HPDE6-E6E7 (cell line): ENCODE results near the gene SRGAP2B.
"Not testable (repeated sequence)": the region's sequence is repeated elsewhere in the genome, so short reads cannot be mapped to it uniquely, and the experiment has no call there.

Source experiments
- DNase-seq: peaks from one replicate; pipeline ENCODE4 v3.0.0; 2011; ENCODE audit warnings: missing footprints; ENCODE audit errors: extremely low spot score

Gene SRGAP2B

DNA sequence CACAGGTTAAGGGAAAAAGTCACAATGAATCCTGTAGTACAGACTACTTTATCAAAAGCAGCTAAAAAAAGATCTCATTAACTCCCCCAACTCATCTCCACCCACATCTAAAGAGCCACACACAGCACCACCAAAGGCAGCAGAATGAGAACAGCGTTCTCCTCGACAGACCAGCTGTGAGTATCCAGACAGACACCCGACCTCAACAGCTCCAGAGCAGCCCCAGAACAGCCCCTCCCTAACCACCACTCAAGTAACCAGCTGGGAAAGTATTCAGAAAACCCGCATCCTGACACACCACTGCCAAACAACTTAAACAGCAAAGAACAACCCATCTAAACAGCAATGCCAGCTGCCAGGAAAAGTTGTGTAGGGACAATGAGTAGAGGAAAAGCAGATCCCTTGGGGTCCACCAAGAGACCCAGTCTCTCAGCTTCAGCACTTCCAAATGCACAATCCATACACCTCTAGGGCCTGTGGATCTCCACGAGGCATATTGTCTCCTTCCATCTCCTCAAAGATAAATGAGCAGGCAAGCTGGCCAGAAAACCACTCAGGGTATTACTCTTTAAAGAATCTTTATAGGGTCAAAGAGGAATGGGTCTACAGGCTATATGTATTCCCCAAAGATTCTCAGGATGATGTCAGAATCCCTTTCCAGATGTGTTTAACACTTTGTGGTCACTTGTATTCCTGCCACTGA is 49.4 kb downstream of the SRGAP2B start:
- not testable (repeated sequence) for DNase-seq

DNA sequence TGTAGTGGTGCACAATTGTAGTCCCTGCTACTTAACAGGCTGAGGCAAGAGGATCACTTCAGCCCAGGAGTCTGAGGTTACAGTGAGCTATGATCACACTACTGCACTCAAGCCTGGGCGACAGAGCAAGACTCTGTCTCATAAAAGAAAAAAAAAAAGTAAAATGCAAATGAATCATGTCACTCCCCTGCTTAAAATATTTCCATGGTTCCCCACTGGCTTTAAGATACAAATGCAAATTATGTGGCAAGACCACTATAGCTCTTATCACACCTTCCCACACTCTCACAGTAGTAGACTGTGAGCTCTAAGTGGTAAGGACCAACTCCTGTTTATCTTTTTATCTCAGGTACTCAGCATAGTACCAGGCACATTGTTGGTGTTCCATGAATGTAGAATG is 53.6 kb downstream of the SRGAP2B start:
- not testable (repeated sequence) for DNase-seq

DNA sequence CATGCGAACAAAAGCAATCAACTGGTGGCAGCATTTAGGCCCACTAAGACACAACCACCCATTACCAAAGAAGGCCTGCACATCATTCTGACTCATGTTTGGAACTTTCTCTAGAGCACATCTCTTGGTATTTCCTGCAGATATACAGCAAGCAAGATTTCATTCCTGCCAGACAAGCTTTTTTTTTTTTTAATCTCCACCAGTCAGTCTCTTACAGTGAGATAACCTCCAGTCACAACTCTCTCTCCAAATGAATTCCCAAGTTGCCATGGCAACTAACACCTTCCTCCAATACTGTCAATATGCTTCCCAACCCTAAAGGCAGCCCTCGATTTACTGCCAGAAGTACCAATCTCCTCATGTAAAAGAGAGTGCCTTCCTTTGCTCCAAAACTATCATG is 59.1 kb downstream of the SRGAP2B start:
- not testable (repeated sequence) for DNase-seq

DNA sequence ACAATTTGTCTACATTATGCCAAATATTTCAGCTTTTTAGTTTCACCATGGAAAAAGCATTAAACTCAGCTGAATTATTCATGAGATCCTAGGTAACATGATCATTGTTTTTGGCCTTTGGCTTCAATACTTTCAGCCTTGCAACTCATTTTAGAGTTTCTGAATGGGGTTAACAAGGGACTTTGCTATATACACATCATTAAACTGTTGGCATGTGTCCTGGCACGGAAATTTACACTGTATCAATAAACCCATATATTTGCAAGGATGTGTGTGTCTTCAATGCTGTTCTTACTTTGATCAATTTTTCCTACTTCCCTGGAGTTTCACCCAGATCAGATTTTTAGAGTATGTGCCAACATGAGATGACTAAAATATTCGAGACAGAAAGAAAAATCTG is 61.6 kb downstream of the SRGAP2B start:
- not testable (repeated sequence) for DNase-seq

DNA sequence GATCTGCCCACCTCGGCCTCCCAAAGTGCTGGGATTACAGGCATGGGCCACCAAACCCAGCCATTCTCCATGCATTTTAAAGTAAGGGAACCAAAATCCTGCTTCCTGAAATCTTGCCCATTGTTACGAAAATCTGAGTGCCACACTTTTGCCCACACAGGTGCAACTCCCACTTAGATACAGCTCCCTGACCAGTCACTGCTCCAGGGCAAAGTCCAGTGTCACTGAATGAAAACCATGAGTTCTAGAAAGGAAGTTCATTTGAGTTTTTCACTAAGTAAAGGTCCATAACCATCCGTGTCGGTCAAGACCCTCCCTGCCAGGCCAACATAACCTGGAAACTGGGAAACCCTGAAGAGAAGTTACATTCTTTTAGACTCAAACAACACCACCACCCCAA is 67.9 kb downstream of the SRGAP2B start:
- not testable (repeated sequence) for DNase-seq

DNA sequence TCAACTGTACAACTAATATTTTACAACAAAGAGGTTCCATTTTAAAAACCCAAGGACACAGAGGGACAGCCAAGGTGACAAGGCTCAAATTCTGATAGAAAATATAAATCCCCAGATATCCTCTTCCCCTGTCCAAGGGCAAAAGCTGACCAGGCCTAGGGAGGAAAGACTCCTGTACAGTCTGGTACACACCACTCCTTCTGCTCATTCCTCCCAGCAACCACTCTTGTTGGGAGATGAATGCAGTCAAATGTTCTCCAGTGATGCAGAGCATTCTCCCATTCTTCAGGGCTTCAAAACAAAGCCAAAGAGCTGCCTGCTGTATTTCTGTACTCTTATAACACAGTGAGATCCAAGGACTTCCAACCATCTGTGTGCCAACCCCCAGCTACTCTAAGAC is 69.8 kb downstream of the SRGAP2B start:
- not testable (repeated sequence) for DNase-seq

DNA sequence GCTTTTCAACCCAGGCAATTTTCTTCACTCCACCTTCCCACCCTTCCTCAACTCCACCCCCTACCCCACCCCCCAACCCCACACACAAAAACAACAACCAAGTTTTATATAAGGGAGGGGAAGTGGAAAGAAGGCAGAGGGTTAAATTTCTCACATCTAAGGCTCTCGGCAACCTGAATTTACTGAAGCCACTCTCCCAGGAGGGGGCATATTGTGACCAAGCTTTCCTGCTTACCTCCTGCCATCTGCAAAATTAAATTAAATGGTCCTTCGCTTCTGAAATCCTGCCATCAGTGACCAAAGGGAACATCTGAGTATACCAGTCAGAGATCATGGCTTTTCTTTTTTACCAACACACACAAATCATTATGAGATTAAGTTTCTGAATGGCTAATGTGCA is 72.9 kb downstream of the SRGAP2B start:
- not testable (repeated sequence) for DNase-seq

DNA sequence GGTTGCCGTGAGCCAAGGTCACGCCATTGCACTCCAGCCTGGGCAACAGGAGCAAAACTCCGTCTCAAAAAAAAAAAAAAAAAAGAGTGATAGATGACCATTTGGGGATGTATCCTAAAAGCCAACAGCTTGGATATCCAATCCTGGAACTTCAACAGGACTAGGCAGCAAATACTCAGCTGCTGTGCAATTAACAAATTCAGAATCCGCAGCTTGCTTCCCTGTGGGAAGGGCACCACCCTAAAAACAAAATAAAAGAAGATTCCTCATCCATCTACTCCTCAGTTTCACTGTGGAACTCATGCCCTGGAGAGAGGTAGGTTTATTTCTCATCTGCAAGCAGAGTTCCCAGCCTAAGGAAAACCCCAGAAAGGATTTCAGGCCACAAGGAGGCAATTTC is 73.4 kb downstream of the SRGAP2B start:
- DNase-seq: not testable (repeated sequence)

DNA sequence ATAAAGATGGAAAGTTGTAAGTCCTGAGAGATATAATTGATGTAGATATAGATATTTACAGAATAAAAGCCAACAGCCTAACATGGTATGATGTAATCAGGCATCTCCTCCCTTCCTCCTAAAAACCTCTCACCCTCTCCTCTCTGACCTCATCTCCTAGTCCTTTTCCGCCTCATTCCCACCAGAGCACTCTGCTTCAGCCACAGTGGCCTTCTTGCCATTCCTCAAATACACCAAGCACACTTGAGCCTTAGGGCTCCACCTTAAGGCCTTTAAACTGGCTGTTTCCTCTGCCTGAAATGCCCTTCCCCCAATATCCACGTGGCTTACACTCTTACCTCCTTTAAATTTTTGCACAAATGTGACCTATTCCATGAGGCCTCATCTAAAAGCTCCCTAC is 75.4 kb downstream of the SRGAP2B start:
- DNase-seq: not testable (repeated sequence)

DNA sequence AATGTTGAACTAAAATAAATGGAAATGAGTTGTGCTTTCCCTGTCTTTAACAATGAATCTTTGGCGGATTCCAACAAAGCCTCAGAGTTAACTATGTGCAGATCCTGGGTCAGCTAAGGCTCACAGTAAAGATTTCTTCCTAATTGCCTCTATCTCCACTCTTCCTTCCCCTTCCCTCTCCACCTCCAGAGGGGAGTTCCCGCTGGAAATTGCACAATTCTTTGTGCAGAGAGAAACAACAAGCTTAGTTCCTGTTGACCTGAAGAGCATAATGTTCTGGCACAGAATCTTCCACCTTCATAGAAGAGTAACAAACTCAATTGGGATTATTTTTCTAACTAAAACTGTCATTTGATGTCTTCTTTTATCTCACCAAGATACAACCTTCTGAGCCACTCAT is 77.4 kb downstream of the SRGAP2B start:
- DNase-seq: not testable (repeated sequence)

DNA sequence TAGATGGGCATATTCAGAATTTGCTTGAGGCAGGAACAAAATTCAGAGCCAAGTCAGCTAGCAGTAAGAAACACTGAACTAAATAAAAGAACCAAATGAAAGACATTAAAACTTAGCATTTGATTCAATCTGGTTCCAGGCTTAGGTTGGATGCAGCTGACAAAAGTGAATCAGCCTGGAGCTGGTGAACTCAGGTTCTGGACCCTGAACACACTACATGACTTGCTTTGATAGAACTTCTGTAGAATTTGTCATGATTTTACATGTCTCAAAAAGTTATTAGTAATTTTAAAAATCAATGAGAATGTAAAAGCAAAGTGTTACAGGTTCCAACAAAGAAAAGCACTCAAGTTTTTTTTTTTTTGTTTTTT is 78.7 kb downstream of the SRGAP2B start:
- DNase-seq: not testable (repeated sequence)

DNA sequence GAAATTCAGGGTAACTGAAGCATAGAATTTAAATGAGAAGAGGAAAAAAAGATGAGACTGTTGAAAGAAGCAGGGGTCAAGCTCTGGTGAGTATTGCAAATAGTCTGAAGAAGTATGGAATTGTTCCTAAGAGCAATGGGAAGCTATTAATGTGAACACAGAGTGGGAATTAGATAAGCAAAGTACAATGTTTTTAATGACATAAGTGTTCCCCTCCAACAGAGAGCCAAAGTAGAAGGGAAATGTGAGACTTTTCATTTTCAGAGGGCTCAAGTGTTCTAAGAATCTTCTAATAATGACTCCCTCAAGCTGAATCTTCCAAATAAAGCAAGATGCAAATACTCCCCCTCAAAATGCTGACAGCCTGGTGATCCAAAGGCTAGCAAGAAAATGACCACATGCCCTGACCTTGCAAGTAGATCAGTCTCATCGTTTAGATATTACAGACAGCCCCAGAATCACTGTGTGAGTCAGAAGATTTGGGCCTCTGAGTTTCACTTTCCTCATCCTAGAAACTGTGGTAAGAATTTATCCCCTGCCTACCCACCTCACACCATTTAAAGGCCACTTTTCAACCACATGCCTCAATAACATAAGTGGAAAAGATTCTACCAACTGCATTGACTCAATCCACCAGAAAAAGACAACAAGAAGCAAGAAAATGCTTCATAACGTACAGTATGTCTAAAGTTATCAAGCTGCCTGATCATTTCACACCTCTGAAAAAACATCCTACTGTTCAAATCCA is 79.2 kb downstream of the SRGAP2B start:
- not testable (repeated sequence) for DNase-seq

DNA sequence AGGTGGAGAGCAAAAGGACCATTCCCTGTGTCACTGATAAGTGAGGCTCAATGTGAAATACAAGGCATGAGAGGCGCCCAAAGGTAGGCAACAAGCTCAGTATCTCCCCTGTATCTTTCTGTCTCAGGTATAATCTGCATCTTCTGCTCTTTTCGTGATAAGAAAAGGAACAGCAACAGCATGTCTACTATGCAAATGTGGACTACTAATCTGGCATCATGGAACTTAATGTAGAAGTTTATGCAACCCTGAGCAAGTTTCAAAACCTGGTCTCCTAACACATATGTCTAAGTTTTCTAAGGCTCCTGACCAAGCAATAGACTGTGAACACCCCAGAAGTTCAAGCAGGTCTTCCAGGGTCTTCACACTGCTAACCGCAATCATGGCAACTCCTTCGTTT is 81.8 kb downstream of the SRGAP2B start:
- not testable (repeated sequence) for DNase-seq

DNA sequence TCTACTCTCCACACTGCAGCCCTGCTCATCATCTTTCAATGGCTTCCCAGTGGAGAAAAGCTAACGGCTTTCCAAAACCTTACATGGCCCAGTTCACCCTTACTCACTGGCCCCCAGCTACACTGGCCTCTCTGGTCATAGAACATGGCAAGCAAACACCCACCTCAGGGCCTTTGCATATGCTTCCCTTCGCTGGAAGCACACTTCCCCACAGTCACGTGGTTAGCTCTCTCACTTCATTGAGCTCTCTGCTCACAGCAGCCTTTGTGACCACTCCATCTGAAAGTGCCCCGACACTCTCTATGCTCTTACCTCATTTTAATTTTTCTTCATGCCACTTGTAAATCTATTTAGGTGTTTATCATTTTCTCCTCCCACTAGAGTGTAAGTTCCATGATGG is 83.3 kb downstream of the SRGAP2B start:
- not testable (repeated sequence) for DNase-seq

DNA sequence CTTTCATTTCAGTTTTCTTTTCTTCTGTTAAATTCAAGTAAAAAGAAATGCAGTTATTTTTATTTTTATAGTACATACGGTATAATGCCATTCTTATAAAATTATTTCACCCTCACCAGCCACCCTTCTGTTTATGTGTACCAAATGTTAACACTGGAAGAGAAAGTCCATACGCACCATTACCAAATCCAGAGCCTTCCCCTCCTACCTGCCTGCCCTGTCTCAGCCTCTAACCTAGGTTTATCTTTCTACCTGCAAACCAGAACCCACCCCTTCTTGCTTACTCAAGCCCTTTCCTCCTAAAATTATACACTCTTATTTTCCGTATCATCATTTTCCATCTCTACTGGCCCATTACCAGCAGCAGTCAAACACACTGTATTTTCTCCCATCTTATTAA is 84.5 kb downstream of the SRGAP2B start:
- DNase-seq: not testable (repeated sequence)

DNA sequence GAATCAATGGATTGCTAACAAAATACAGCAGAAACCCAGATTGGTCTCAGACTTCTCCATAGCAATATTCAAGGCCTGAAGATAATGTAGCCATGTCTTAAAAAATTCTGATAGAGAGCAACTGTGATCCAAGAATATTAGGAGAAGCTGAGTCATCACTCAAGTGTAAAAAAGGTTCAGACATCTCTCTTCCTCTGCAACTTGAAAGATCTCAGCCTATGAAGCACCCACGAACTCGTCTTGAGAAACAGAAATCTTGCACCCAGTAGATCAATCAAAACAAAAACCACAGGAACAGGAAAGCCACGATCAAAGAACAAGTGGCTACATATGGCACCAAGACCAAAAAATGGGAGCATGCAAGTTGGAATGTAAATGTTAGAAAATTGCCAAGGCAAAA is 85.2 kb downstream of the SRGAP2B start:
- not testable (repeated sequence) for DNase-seq

DNA sequence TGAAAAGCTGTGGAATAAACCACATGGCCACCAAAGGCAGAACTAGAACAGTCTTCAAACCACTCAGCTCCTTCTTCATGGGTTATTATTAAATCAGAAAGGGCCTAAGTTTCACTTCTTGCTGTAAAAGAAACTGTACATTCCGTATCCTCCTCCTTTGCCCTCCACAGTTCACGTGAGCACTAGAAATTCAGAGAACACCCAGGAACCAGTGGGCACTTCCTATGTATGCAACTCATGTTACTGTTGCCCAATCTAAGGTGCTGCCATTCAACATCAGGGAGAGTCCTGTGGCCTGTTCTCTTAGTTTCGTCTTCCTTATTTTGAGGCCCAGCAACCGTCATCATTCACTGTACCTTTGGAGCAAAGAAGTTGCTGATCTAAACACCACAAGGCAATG is 86.7 kb downstream of the SRGAP2B start:
- DNase-seq: not testable (repeated sequence)

DNA sequence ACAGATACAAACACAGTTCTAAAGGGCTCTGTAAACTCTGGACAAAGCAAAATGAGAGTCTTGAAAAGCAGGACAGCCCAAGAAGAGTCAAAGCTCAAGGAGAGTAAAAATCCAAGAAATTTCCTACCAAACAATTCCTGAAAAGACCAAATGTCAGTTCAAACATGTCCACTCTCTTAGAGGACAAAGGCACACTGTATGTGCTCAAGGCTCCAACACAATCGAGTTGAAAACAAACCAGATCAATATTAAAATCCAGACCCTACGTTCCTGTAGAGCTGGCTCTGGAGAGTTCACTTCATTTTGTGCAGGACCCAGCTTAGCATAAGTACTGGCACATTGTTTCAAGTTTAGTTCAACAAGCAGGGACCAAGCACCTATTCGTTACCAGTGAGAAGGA is 90.0 kb downstream of the SRGAP2B start:
- DNase-seq: not testable (repeated sequence)

DNA sequence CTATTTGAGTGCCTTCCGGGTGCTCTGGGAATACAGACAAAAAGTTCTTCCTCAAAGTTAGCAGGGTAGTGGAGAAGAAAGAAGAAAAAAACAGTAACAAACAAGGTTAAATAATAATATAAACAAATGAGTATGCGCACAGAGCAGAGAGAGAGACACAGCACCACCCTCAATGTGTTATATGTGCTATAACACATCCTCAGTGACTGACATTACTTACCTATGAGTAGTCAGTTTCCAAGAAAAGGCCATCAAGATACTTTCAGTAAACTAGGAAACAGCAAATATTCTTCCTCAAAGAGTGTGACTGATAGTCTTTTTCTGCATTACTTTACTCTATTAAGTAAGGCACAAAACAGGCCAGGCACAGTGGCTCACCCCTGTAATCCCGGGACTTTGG is 93.7 kb downstream of the SRGAP2B start:
- DNase-seq: not testable (repeated sequence)

DNA sequence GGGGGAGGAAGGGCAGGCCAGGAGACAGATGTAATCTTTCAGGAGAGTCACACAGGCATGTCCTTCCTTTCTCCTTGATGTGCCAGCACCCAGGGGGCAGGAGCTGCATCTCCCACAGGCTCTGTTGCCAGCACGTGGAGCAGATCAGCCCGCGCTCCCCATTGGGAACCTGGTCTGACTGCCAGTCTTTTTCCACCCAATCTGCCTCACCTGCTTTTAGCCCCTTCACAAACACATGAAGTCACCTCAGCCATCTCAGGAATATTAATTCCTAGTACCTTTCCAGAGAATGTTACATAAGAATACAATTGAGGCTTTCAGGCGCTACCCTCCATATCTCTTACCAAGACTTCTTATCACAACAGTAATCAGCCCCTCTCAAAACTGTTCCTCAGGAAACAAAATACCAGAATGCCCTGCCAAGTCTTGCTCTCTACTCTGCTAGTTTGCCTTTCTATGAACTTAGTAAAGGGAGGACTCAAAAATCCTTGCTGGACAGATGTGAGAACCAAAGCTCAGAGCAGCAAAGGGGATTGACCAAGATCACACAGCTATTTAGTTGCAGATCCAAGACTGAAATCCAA is 94.3 kb downstream of the SRGAP2B start:
- not testable (repeated sequence) for DNase-seq

DNA sequence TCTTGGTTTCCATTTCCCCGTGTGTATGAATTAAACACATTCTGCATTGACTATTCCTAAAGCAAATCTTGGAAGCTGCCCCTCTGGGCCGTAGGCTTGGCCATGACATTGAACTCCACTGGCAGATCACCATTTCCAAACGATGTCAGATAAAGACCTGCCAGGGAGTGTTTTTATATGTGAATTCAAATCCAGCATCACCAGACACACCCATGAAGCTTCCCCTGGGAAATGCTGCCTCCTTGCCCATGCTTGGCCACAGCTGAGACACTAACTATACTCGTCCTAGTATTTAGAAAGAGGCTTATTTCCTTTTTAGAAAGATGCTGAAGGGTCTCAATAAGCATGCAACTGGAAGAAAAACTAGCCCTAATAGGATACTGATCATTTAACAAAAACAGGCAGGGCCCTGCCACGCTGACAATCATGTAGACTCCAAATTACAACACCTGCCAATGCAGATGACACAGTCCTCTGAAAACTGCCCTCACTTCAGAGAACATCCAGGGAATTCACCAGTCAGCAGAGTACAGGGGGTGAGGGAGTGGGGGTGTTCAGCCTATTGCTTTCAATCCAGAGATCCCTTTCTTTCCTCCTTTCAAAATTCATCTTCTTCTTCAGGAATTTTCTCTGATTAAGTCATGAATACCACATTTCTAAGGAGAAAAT is 94.9 kb downstream of the SRGAP2B start:
- DNase-seq: not testable (repeated sequence)

DNA sequence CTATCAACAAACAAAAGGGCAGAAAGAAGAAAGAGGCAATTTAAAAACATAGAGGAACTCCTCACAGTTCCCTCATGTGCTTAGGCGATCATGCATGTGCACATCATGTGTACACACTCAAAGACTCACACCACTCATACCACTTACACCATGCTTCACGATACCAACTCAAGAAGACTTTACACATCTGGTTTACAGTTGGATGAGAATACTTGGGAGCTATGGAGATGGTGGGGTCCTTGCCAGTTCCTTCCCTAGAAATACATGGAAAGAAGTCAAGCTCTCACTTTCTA is 96.2 kb downstream of the SRGAP2B start:
- DNase-seq: not testable (repeated sequence)
